ENCODE measurements around the gene CCDC43.

DNA sequence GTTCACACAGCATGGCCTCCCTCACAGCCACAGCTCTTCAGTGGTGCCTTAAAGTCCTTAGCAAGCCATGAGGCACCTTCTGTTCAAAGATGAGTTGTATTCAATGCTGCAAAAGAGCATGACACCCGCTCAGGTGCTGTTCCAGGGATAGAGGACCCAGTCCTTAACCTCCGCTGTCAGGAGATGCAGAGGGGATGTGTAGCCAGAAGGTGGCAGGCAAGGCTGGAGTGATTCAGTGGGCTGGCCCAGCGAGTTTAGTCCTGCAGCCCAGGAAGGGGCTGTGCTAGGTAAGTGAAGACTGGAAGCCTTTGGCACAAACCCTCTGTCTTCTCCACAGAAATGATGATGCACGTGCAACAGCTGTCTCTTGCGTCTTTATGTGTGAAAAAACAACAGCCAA lies 44.2 kb upstream of the CCDC43 start:
- TF ChIP-seq NFIC (IDR thresholded peaks at IDR 0.05; ENCODE audit: borderline replicate concordance): no peak
- TF ChIP-seq, protein P1, sequence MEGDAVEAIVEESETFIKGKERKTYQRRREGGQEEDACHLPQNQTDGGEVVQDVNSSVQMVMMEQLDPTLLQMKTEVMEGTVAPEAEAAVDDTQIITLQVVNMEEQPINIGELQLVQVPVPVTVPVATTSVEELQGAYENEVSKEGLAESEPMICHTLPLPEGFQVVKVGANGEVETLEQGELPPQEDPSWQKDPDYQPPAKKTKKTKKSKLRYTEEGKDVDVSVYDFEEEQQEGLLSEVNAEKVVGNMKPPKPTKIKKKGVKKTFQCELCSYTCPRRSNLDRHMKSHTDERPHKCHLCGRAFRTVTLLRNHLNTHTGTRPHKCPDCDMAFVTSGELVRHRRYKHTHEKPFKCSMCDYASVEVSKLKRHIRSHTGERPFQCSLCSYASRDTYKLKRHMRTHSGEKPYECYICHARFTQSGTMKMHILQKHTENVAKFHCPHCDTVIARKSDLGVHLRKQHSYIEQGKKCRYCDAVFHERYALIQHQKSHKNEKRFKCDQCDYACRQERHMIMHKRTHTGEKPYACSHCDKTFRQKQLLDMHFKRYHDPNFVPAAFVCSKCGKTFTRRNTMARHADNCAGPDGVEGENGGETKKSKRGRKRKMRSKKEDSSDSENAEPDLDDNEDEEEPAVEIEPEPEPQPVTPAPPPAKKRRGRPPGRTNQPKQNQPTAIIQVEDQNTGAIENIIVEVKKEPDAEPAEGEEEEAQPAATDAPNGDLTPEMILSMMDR (IDR thresholded peaks at IDR 0.05): no peak; the same call in 1 of the 2 replicates
- TF ChIP-seq, protein P2, sequence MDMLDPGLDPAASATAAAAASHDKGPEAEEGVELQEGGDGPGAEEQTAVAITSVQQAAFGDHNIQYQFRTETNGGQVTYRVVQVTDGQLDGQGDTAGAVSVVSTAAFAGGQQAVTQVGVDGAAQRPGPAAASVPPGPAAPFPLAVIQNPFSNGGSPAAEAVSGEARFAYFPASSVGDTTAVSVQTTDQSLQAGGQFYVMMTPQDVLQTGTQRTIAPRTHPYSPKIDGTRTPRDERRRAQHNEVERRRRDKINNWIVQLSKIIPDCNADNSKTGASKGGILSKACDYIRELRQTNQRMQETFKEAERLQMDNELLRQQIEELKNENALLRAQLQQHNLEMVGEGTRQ (IDR thresholded peaks at IDR 0.05; ENCODE audit: borderline replicate concordance, low read depth, low read length): no peak
- TF ChIP-seq, protein P3, sequence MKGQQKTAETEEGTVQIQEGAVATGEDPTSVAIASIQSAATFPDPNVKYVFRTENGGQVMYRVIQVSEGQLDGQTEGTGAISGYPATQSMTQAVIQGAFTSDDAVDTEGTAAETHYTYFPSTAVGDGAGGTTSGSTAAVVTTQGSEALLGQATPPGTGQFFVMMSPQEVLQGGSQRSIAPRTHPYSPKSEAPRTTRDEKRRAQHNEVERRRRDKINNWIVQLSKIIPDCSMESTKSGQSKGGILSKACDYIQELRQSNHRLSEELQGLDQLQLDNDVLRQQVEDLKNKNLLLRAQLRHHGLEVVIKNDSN (IDR thresholded peaks at IDR 0.05; ENCODE audit: borderline replicate concordance, low read depth): no peak

Measured in SK-N-SH (cell line).